Calu3 (cell line): Measurements from ENCODE around the gene S1PR3. TPM values are rescaled to one million over a fixed set of nuclear protein-coding genes. Genes with fewer than 3 reads are reported as not detected.

Experiments used
- BruUV-seq: library from RNA; stranded (reverse); fragments of 400-500 nt; replicated peaks from 2 replicates; lab custom pipeline; 2021; lab: Mats Ljungman, UMichigan
- CTCF ChIA-PET: fragments of 300-600 bp; sonication (Branson Sonifier 250); formaldehyde crosslinking; loops from one replicate; lab custom pipeline; 2022; ENCODE audit warnings: antibody characterized with exemption; lab: Charles Lee
- DNase-seq: peaks from one replicate; pipeline ENCODE4 v3.0.0; 2022
- H3K27ac Mint-ChIP-seq: one replicate; pipeline ENCODE4 v1.8.0; 2022; ENCODE audit warnings: mixed read lengths; ENCODE audit not compliant: unreplicated experiment
- H3K27me3 Mint-ChIP-seq: one replicate; pipeline ENCODE4 v1.8.0; 2022; ENCODE audit warnings: mixed read lengths; ENCODE audit not compliant: unreplicated experiment
- H3K36me3 Mint-ChIP-seq: one replicate; pipeline ENCODE4 v1.8.0; 2022; ENCODE audit warnings: mild to moderate bottlenecking, moderate library complexity, mixed read lengths; ENCODE audit not compliant: insufficient read depth, unreplicated experiment
- H3K4me1 Mint-ChIP-seq: one replicate; pipeline ENCODE4 v1.8.0; 2022; ENCODE audit warnings: mild to moderate bottlenecking, low read depth, mixed read lengths; ENCODE audit not compliant: unreplicated experiment
- H3K4me3 Mint-ChIP-seq: one replicate; pipeline ENCODE4 v1.8.0; 2022; ENCODE audit warnings: mild to moderate bottlenecking, low read depth, moderate library complexity, mixed read lengths; ENCODE audit not compliant: unreplicated experiment
- H3K9me3 Mint-ChIP-seq: one replicate; pipeline ENCODE4 v1.8.0; 2022; ENCODE audit warnings: low read depth, mixed read lengths; ENCODE audit not compliant: unreplicated experiment
- intact Hi-C: fragments of 100-400 bp; cut with micrococcal nuclease; formaldehyde crosslinking; loops from one replicate; pipeline ENCODE4 v1.10.0; 2022; ENCODE audit not compliant: unreplicated experiment
- total RNA-seq: library from RNA; stranded (reverse); gene quantifications from 2 replicates; pipeline ENCODE4 v1.2.3, GENCODE V29; 2022
- TF ChIP-seq, protein P1 (sequence below): fragments of 200-600 bp; IDR thresholded peaks from one replicate; pipeline ENCODE4 v1.8.0; 2022; ENCODE audit warnings: antibody characterized with exemption; ENCODE audit not compliant: unreplicated experiment

S1PR3 gene
- total RNA-seq, 1 experiment from 2014 or later, result 0.66 TPM

DNA sequence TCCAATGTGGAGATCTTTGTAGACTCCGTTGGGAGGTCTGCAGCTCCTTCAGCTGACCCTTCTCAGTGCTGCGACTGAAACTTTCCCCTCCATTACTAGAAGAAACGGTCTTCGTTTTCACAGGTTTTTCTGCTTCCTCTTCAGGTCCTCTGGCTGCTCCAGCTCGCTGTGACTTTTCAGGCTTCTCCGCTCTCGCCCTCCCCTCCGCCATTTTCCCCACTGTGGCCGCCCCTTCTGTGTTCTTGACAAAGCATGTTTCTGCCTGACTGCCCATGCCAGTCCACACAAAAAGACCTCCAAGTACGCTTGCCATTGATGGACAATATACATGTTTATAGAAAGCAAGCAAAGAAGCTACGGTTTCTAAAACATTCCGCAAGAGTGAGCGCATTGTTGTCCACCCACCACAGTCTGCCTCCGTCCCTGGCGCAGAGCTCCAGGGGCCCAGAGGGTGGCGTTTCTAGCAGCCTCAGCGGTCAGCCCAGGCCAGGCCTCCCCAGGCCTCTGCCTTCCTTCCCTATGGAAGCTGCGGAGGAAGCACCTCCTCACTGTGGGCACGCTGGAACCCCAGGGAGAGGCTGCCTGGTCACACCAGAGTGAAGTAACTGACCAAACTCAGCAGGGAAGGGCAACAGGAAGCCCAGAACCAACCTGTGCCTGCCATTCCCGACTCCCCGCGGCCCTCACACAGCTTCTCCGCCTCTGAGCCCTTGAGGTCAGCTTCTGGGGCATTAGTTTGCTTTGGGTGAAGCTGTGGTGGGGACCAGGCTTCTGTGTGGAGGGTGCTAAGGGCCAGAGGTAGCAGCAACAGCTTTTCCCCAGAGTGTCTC lies 19.9 kb upstream of the S1PR3 start:
- BruUV-seq, result no TSS peak
- CTCF ChIA-PET, result no interaction called here
- H3K4me3 Mint-ChIP-seq, result no peak overlapping the region
- no peaks in the 10 kb centered on the region for H3K36me3 Mint-ChIP-seq
- no peaks in the 10 kb centered on the region for H3K9me3 Mint-ChIP-seq
- no peaks in the 10 kb centered on the region for H3K4me1 Mint-ChIP-seq
- no peak for DNase-seq
- intact Hi-C loops, result no loop called here
- no peak overlapping the region for H3K27ac Mint-ChIP-seq
- TF ChIP-seq, protein P1, sequence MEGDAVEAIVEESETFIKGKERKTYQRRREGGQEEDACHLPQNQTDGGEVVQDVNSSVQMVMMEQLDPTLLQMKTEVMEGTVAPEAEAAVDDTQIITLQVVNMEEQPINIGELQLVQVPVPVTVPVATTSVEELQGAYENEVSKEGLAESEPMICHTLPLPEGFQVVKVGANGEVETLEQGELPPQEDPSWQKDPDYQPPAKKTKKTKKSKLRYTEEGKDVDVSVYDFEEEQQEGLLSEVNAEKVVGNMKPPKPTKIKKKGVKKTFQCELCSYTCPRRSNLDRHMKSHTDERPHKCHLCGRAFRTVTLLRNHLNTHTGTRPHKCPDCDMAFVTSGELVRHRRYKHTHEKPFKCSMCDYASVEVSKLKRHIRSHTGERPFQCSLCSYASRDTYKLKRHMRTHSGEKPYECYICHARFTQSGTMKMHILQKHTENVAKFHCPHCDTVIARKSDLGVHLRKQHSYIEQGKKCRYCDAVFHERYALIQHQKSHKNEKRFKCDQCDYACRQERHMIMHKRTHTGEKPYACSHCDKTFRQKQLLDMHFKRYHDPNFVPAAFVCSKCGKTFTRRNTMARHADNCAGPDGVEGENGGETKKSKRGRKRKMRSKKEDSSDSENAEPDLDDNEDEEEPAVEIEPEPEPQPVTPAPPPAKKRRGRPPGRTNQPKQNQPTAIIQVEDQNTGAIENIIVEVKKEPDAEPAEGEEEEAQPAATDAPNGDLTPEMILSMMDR, result no peak
- H3K27me3 Mint-ChIP-seq, result peaks cover 29% of the 10 kb centered on the region

DNA sequence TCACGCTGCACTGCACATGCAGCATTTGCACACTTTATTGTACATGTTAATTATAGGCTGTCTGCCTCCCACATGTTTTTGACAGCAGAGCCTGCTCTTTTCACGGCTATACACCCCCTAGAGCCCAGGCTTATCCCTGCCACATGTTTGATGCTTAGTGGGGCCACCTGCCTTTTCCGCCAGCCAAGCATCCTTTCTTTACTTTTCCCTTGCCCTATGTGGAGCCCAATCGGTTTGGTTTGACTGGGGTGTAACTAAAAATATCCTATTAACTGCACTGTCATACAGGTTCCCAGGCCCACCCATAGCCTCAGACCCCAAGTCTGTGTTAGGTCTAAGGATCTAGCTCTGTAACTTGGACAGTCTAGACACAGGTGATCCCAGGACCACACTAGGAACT lies 18.9 kb upstream of the S1PR3 start:
- Mint-ChIP-seq H3K4me3 (no peak overlapping the region), H3K4me1 (no peaks in the 10 kb centered on the region), H3K9me3 (no peaks in the 10 kb centered on the region), H3K27ac (no peak overlapping the region), H3K27me3 (peaks cover 36% of the 10 kb centered on the region), H3K36me3 (no peaks in the 10 kb centered on the region)
- no TSS peak for BruUV-seq
- intact Hi-C loops, result no loop called here
- CTCF ChIA-PET, result no interaction called here
- no peak for DNase-seq
- TF ChIP-seq, protein P1, result no peak

DNA sequence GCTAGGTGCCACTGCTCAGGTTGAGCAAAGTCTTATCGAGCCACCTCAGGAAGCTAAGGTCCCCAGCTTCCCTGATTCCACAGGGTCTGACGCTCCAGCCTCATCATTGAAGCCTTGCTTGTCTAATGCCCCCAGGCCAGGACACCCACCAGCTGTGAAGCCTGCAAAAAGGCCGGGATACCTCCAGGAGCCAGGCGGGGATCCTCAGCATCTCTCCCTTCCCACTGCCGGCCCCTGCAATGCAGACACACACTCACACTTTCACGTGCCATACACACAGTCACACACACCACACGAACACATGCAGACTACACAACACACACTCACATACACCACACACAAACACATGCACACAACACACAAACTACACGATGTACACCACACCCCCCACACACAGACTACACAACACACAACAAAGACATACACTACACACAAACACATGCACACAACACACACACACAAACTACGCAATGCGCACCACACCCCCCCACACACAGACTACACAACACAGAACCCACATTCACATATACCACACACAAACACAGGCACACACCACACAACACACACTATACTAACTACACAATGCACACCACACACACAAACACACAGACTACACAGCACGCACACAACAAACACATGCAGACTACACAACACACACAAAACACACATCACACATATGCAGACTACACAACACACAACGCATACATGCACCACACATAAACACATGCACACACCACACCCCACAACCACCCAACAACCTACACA lies 17.8 kb upstream of the S1PR3 start:
- DNase-seq, result no peak
- no peaks in the 10 kb centered on the region for H3K4me1 Mint-ChIP-seq
- no TSS peak for BruUV-seq

DNA sequence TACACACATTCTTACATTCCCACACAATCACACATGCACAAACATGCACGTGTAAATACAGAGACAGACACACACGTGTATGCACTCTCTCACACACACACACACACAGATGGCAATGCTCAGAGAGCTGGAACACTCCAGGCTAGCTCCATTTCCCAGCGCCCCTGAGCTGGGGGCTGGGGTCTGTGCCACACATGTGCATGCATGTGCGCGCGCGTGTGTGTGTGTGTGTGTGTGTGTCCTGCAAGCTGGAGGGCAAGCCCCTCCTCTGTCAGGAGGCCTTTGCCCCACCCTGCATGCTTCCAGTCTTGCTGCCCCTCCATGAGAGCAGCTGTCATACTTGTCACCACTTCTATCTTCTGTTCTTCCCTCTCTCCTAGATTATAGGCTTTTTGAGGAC lies 16.6 kb upstream of the S1PR3 start:
- CTCF ChIA-PET, result no interaction called here
- H3K36me3 Mint-ChIP-seq, result no peaks in the 10 kb centered on the region
- no peaks in the 10 kb centered on the region for H3K4me1 Mint-ChIP-seq
- H3K27ac Mint-ChIP-seq, result no peak overlapping the region
- peaks cover 33% of the 10 kb centered on the region for H3K27me3 Mint-ChIP-seq
- intact Hi-C loops, result no loop called here
- H3K4me3 Mint-ChIP-seq, result no peak overlapping the region
- DNase-seq, result no peak
- no peaks in the 10 kb centered on the region for H3K9me3 Mint-ChIP-seq
- TF ChIP-seq, protein P1, result no peak
- no TSS peak for BruUV-seq

More for the DNA sequence above, 17.8 kb upstream of the S1PR3 start:
- no peaks in the 10 kb centered on the region for H3K36me3 Mint-ChIP-seq
- CTCF ChIA-PET, result no interaction called here
- TF ChIP-seq, protein P1, result no peak
- H3K27me3 Mint-ChIP-seq, result peaks cover 41% of the 10 kb centered on the region
- intact Hi-C loops, result no loop called here
- H3K4me3 Mint-ChIP-seq, result no peak overlapping the region
- no peaks in the 10 kb centered on the region for H3K9me3 Mint-ChIP-seq
- no peak overlapping the region for H3K27ac Mint-ChIP-seq
